GM13977 (cell line): Measurements from ENCODE around the gene RIMKLB.
"Not testable (repeated sequence)": the region's sequence is repeated elsewhere in the genome, so short reads cannot be mapped to it uniquely, and the experiment has no call there.

ENCODE experiments used
- DNase-seq: peaks from one replicate; pipeline ENCODE4 v3.0.0; 2012; ENCODE audit warnings: low spot score
- CTCF ChIP-seq: IDR thresholded peaks from 2 replicates; pipeline ENCODE4 v1.5.1; 2012; ENCODE audit warnings: mild to moderate bottlenecking, control low read depth; ENCODE audit not compliant: insufficient read depth; ENCODE audit errors: extremely low read depth, missing control alignments
- in situ Hi-C: fragments of 300-500 bp; cut with MboI; formaldehyde crosslinking; loops from one replicate; pipeline ENCODE4 v1.12.0; 2022; ENCODE audit warnings: low sequenced_read_pairs, low pct_unique_long_range_greater_than_20kb, mixed read lengths, inconsistent platforms; ENCODE audit not compliant: unreplicated experiment

The RIMKLB gene

DNA sequence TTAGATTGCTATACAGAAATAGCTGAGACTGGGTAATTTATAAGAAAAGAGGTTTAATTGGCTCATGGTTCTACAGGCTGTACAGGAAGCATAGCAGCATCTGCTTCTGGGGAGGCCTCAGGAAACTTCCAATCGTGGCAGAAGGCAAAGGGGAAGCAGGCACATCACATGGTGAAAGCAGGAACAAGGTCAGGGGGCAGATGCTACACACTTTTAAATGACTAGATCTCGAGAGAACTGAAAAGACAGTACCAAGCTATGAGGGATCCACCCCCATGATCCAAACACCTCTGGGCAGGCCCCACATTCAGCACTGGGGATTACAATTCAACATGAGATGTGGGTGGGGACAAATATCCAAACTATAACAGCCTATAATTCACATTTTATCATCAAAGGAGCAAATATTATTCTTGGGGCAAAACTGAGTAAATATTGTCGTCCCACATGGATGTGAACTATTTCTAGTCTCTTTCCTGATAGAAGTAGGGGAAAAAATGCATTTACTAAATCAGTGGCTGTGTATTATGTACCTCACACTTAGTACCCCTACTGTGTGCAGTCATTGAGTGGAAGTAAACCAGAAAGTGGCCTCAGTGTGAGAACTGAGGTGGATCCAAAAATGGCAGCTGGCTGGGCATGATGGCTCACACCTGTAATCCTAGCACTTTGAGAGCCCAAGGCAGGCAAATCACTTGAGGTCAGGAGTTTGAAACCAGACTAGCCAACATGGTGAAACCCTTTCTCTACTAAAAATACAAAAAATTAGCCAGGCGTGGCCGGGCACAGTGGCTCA is 99.2 kb downstream of the RIMKLB start:
- in situ Hi-C loops, result no loop called here
- TF ChIP-seq CTCF, result no peak
- no peak for DNase-seq

- in situ Hi-C loops, DNase-seq: not testable (repeated sequence)
These were observed 103.4 kb downstream of the RIMKLB start for GRCh38 chr12:8801213-8801612.

DNA sequence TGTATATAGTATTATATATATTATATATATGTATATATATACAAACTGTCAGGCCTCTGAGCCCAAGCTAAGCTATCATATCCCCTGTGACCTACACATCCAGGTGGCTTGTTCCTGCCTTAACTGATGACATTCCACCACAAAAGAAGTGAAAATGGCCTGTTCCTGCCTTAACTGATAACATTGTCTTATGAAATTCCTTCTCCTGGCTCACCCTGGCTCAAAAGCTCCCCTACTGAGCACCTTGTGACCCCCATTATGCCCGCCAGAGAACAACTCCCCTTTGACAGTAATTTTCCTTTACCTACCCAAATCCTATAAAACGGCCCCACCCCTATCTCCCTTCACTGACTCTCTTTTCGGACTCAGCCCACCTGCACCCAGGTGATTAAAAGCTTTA is 107.0 kb downstream of the RIMKLB start:
- in situ Hi-C loops, DNase-seq: not testable (repeated sequence)

GRCh38 chr12:8805487-8805886 is 107.7 kb downstream of the RIMKLB start:
- in situ Hi-C loops, DNase-seq: not testable (repeated sequence)

GRCh38 chr12:8807084-8807483 is 109.3 kb downstream of the RIMKLB start:
- DNase-seq, in situ Hi-C loops: not testable (repeated sequence)

DNA sequence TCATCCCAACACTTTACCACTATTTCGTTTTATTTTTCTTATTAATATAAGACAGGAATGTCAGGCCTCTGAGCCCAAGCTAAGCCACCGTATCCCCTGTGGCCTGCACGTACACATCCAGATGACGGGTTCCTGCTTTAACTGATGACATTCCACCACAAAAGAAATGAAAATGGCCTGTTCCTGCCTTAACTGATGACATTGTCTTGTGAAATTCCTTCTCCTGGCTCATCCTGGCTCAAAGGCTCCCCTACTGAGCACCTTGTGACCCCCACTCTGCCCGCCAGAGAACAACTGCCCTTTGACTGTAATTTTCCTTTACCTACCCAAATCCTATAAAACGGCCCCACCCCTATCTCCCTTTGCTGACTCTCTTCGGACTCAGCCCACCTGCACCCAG is 112.3 kb downstream of the RIMKLB start:
- in situ Hi-C loops, DNase-seq: not testable (repeated sequence)

DNA sequence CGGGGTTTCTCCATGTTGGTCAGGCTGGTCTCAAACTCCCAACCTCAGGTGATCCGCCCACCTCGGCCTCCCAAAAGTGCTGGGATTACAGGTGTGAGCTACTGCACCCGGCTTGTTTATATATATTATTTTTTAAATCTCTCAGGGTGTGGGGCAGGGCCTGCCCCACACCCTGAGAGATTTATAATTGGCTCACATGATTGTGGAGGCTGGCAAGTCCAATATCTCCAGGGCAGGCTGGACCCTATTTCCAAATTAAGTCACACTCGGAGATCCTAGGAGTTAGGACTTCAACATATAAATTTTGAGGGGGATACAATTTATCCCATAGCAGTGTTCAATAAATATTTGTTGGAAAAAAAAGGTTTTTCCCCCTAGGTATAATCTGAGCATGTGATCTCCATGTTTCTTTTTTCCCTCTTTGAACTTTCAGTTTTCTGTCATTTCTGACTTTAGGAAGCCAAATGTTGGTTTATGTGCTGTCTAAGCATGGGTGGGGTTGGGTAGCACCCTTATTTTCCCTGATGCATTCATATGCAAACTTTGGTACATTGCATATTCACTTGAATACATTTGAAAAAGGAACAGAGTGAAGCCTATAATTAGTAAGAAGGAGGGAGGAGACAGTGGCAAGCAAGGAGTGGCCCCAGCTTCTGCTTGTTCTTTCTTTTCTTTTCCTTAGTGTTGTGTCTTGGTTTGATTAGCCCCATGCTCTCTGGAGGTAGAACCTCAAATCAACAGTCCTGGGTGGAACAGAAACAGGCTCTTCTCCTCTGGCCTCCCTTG is 116.0 kb downstream of the RIMKLB start:
- no peak for DNase-seq
- no peak for TF ChIP-seq CTCF
- in situ Hi-C loops, result no loop called here

- in situ Hi-C loops, result no loop called here
- TF ChIP-seq CTCF, result no peak
- DNase-seq, result no peak
These were observed 118.8 kb downstream of the RIMKLB start for GRCh38 chr12:8816448-8817050.

GRCh38 chr12:8817856-8818255 is 120.1 kb downstream of the RIMKLB start:
- no peak for TF ChIP-seq CTCF

More at GRCh38 chr12:8817856-8818255, 120.1 kb downstream of the RIMKLB start:
- in situ Hi-C loops, result no loop called here
- DNase-seq, result no peak
